ENCODE results near the gene TPTE.
"Not testable (repeated sequence)": the region's sequence is repeated elsewhere in the genome, so short reads cannot be mapped to it uniquely, and the experiment has no call there.

Gene TPTE

GRCh38 chr21:10521091-10521598 lies at the start of gene TPTE:
Gene TPTE, plus strand, starts transcription at chr21:10521583. Its CDS starts 17,141 bp downstream, at chr21:10538724.
- H3K4me3 ChIP-seq (ENCODE audit: insufficient read length, low read depth) = peak within 1 kb of the TSS; percentile 65
- peak; percentile 60 for DNase-seq (ENCODE audit: low read depth, low spot score)
- H3K36me3 ChIP-seq (ENCODE audit: insufficient read depth, insufficient read length, low read length) = no peaks in the 10 kb centered on the region
- TF ChIP-seq SUZ12 (IDR thresholded peaks at IDR 0.05; ENCODE audit: extremely low read depth, insufficient read depth, insufficient read length) (no peak), ZNF274 (IDR thresholded peaks at IDR 0.05; ENCODE audit: low read depth, low read length) (no peak), YY1 (IDR thresholded peaks at IDR 0.05; ENCODE audit: insufficient read depth, insufficient read length) (no peak)
- H3K9me3 ChIP-seq (ENCODE audit: insufficient read depth, low read length) = no peaks in the 10 kb centered on the region
- no peaks in the 10 kb centered on the region for H3K4me1 ChIP-seq (ENCODE audit: insufficient read depth, insufficient read length)
- H3K9ac ChIP-seq (ENCODE audit: insufficient read length, low read depth) = peak within 1 kb of the TSS; percentile 78
- peaks cover 3% of the 10 kb centered on the region for H3K27me3 ChIP-seq (ENCODE audit: insufficient read depth, insufficient read length)

- DNase-seq (ENCODE audit: low read depth, low spot score); H3K27me3 ChIP-seq (ENCODE audit: insufficient read depth, insufficient read length); H3K4me3 ChIP-seq (ENCODE audit: insufficient read length, low read depth); H3K9ac ChIP-seq (ENCODE audit: insufficient read length, low read depth); H3K9me3 ChIP-seq (ENCODE audit: insufficient read depth, low read length); H3K36me3 ChIP-seq (ENCODE audit: insufficient read depth, insufficient read length, low read length); H3K4me1 ChIP-seq (ENCODE audit: insufficient read depth, insufficient read length): not testable (repeated sequence)
Measured at GRCh38 chr21:10471999-10472398, 49.4 kb upstream of the TPTE start.

- H3K9ac ChIP-seq (ENCODE audit: insufficient read length, low read depth); DNase-seq (ENCODE audit: low read depth, low spot score); H3K36me3 ChIP-seq (ENCODE audit: insufficient read depth, insufficient read length, low read length); H3K27me3 ChIP-seq (ENCODE audit: insufficient read depth, insufficient read length); H3K9me3 ChIP-seq (ENCODE audit: insufficient read depth, low read length); H3K4me1 ChIP-seq (ENCODE audit: insufficient read depth, insufficient read length); H3K4me3 ChIP-seq (ENCODE audit: insufficient read length, low read depth): not testable (repeated sequence)
Measured at GRCh38 chr21:10477794-10478193, 43.6 kb upstream of the TPTE start.

GRCh38 chr21:10479875-10480274 lies 41.5 kb upstream of the TPTE start:
- not testable (repeated sequence) for H3K9me3 ChIP-seq (ENCODE audit: insufficient read depth, low read length); H3K36me3 ChIP-seq (ENCODE audit: insufficient read depth, insufficient read length, low read length); H3K9ac ChIP-seq (ENCODE audit: insufficient read length, low read depth); H3K27me3 ChIP-seq (ENCODE audit: insufficient read depth, insufficient read length); DNase-seq (ENCODE audit: low read depth, low spot score); H3K4me1 ChIP-seq (ENCODE audit: insufficient read depth, insufficient read length); H3K4me3 ChIP-seq (ENCODE audit: insufficient read length, low read depth)

GRCh38 chr21:10484864-10485263 lies 36.5 kb upstream of the TPTE start:
- H3K9me3 ChIP-seq (ENCODE audit: insufficient read depth, low read length); DNase-seq (ENCODE audit: low read depth, low spot score); H3K4me1 ChIP-seq (ENCODE audit: insufficient read depth, insufficient read length); H3K9ac ChIP-seq (ENCODE audit: insufficient read length, low read depth); H3K4me3 ChIP-seq (ENCODE audit: insufficient read length, low read depth); H3K27me3 ChIP-seq (ENCODE audit: insufficient read depth, insufficient read length); H3K36me3 ChIP-seq (ENCODE audit: insufficient read depth, insufficient read length, low read length): not testable (repeated sequence)

- DNase-seq (ENCODE audit: low read depth, low spot score); H3K4me1 ChIP-seq (ENCODE audit: insufficient read depth, insufficient read length); H3K9me3 ChIP-seq (ENCODE audit: insufficient read depth, low read length); H3K4me3 ChIP-seq (ENCODE audit: insufficient read length, low read depth); H3K36me3 ChIP-seq (ENCODE audit: insufficient read depth, insufficient read length, low read length); H3K9ac ChIP-seq (ENCODE audit: insufficient read length, low read depth); H3K27me3 ChIP-seq (ENCODE audit: insufficient read depth, insufficient read length): not testable (repeated sequence)
Measured at GRCh38 chr21:10490453-10490852, 30.9 kb upstream of the TPTE start.

GRCh38 chr21:10511116-10511515 lies 10.3 kb upstream of the TPTE start:
- H3K9me3 ChIP-seq (ENCODE audit: insufficient read depth, low read length) = no peaks in the 10 kb centered on the region

GRCh38 chr21:10516889-10517288 lies 4.5 kb upstream of the TPTE start:
- DNase-seq (ENCODE audit: low read depth, low spot score); H3K4me3 ChIP-seq (ENCODE audit: insufficient read length, low read depth); H3K9ac ChIP-seq (ENCODE audit: insufficient read length, low read depth); H3K9me3 ChIP-seq (ENCODE audit: insufficient read depth, low read length); H3K36me3 ChIP-seq (ENCODE audit: insufficient read depth, insufficient read length, low read length); H3K4me1 ChIP-seq (ENCODE audit: insufficient read depth, insufficient read length); H3K27me3 ChIP-seq (ENCODE audit: insufficient read depth, insufficient read length): not testable (repeated sequence)

More at GRCh38 chr21:10511116-10511515, 10.3 kb upstream of the TPTE start:
- TF ChIP-seq SUZ12 (IDR thresholded peaks at IDR 0.05; ENCODE audit: extremely low read depth, insufficient read depth, insufficient read length) (no peak), ZNF274 (IDR thresholded peaks at IDR 0.05; ENCODE audit: low read depth, low read length) (no peak), YY1 (IDR thresholded peaks at IDR 0.05; ENCODE audit: insufficient read depth, insufficient read length) (no peak)
- H3K9ac ChIP-seq (ENCODE audit: insufficient read length, low read depth) = no peak overlapping the region
- H3K4me1 ChIP-seq (ENCODE audit: insufficient read depth, insufficient read length) = no peaks in the 10 kb centered on the region
- H3K36me3 ChIP-seq (ENCODE audit: insufficient read depth, insufficient read length, low read length) = no peaks in the 10 kb centered on the region
- no peak for DNase-seq (ENCODE audit: low read depth, low spot score)
- peaks cover 2% of the 10 kb centered on the region for H3K27me3 ChIP-seq (ENCODE audit: insufficient read depth, insufficient read length)
- H3K4me3 ChIP-seq (ENCODE audit: insufficient read length, low read depth) = no peak overlapping the region

- not testable (repeated sequence) for H3K9me3 ChIP-seq (ENCODE audit: insufficient read depth, low read length); H3K9ac ChIP-seq (ENCODE audit: insufficient read length, low read depth); H3K36me3 ChIP-seq (ENCODE audit: insufficient read depth, insufficient read length, low read length); H3K27me3 ChIP-seq (ENCODE audit: insufficient read depth, insufficient read length); H3K4me3 ChIP-seq (ENCODE audit: insufficient read length, low read depth); DNase-seq (ENCODE audit: low read depth, low spot score); H3K4me1 ChIP-seq (ENCODE audit: insufficient read depth, insufficient read length)
Measured at GRCh38 chr21:10517904-10518303, 3.5 kb upstream of the TPTE start.

- H3K36me3 ChIP-seq (ENCODE audit: insufficient read depth, insufficient read length, low read length); H3K27me3 ChIP-seq (ENCODE audit: insufficient read depth, insufficient read length); DNase-seq (ENCODE audit: low read depth, low spot score); H3K9me3 ChIP-seq (ENCODE audit: insufficient read depth, low read length); H3K4me1 ChIP-seq (ENCODE audit: insufficient read depth, insufficient read length): not testable (repeated sequence)
- Histone ChIP-seq H3K4me3 (ENCODE audit: insufficient read length, low read depth) (peak overlapping the region; percentile 26), H3K9ac (ENCODE audit: insufficient read length, low read depth) (peak overlapping the region; percentile 32)
Measured at GRCh38 chr21:10521835-10522500, 585 bp downstream of the TPTE start.

Measured in NT2/D1 (cell line).